Kidney (tissue), 14 donors: Measurements from ENCODE around the gene BLTP2. TPM values are rescaled to one million over a fixed set of nuclear protein-coding genes. Genes with fewer than 3 reads are reported as not detected.
"Not testable (repeated sequence)": the region's sequence is repeated elsewhere in the genome, so short reads cannot be mapped to it uniquely, and the experiment has no call there.

Experiments
- DNase-seq, 5 donors: peaks; one replicate each; pipeline ENCODE4 v3.0.0-alpha.2; 2013 to 2020
- FAIRE-seq: peaks from 2 replicates; lab custom pipeline; 2012; peaks lifted over from hg19 to GRCh38; lab: Jason Lieb, UNC
- H3K27ac ChIP-seq, 2 donors: one replicate each; pipeline ENCODE4 v1.7.0; 2013; ENCODE audit warnings: low read depth in 2 of 2, low read length in 2 of 2, inconsistent platforms in 1 of 2
- H3K27me3 ChIP-seq: one replicate; pipeline ENCODE4 v1.7.1; 2013; ENCODE audit warnings: low read length, inconsistent platforms; ENCODE audit not compliant: control insufficient read depth, insufficient read depth
- H3K36me3 ChIP-seq, 3 donors: one replicate each; pipeline versions ENCODE4 v1.7.0 to v1.7.1; 2013; ENCODE audit warnings: low read length in 3 of 3, control low read depth in 1 of 3, inconsistent platforms in 1 of 3; ENCODE audit not compliant: insufficient read depth in 3 of 3, control insufficient read depth in 2 of 3
- H3K4me1 ChIP-seq, 3 donors: one replicate each; pipeline versions ENCODE4 v1.7.0 to v1.7.1; 2013; ENCODE audit warnings: low read length in 3 of 3, inconsistent platforms in 1 of 3, low read depth in 1 of 3; ENCODE audit not compliant: control insufficient read depth in 2 of 3, insufficient read depth in 2 of 3
- H3K4me3 ChIP-seq, 3 donors: one replicate each; pipeline versions ENCODE4 v1.7.0 to v1.8.1; 2013; ENCODE audit warnings: low read length in 3 of 3, control low read depth in 1 of 3, inconsistent platforms in 1 of 3
- H3K9ac ChIP-seq, 3 donors: one replicate each; pipeline versions ENCODE4 v1.7.0 to v1.7.1; 2013; ENCODE audit warnings: low read length in 3 of 3, control low read depth in 1 of 3, inconsistent platforms in 1 of 3
- H3K9me3 ChIP-seq, 3 donors: one replicate each; pipeline versions ENCODE4 v1.7.0 to v1.7.1; 2013; ENCODE audit warnings: low read length in 3 of 3, control low read depth in 1 of 3, inconsistent platforms in 1 of 3; ENCODE audit not compliant: control insufficient read depth in 2 of 3, insufficient read depth in 1 of 3
- intact Hi-C: fragments of 100-400 bp; cut with DNase I; formaldehyde crosslinking; loops from one replicate; pipeline ENCODE4 v1.11.1; 2022
- polyA plus RNA-seq: library from polyadenylated mRNA; stranded (reverse); fragments of 350-450 nt; fragmentation: Illumina TruSeq; extraction: RNeasy Lipid Tissue Mini Kit (QIAGEN cat#74804); gene quantifications from one replicate; pipeline ENCODE4 v1.2.3, GENCODE V29; 2014; ENCODE audit warnings: low read depth, low replicate concordance; ENCODE audit not compliant: insufficient read depth
- total RNA-seq: library from RNA; stranded (reverse); fragmentation: NEBNext Ultra II Directional; extraction: Animal tissue kit (Norgen Biotek cat#: 25700); gene quantifications from one replicate; pipeline ENCODE4 v1.2.1, GENCODE V29; 2021
- TF ChIP-seq, protein P1 (sequence below): IDR thresholded peaks from 3 replicates; pipeline ENCODE4 v1.5.1; 2012; ENCODE audit warnings: mild to moderate bottlenecking, moderate library complexity, borderline replicate concordance; ENCODE audit not compliant: insufficient read depth; ENCODE audit errors: extremely low read depth
- donor health status: control.
- donor health status: control.
- donor health status: control.
- donor health status: control.
- donor health status: control.
- donor health status: DM: yes; HTN: yes; CAD: no.
- donor health status: Normal renal cell carcinoma (clear cell type).

BLTP2 gene
- total and polyA plus RNA-seq, 2 donors from 2014 or later = 35.1 to 140 TPM

DNA sequence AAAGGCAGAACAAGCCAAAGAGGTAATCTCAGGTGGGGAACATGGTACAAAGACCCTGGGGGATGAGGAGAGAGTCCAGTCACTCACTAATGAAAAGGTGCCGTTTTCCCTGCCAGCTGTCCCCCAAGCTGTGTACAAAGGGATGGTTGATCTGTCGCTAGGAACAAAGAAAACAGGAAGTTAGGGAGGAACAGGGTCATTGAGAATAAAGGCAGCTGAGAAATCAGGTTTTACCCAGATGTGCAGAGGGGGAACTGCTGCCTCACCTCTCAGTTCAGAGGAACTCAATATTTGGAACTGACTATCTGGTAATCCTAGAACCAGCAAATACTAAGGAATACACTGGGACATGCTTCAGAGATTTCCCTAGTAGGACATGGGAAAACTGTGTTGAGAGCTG is 32.4 kb downstream of the BLTP2 start:
- no peak overlapping the region for H3K9ac ChIP-seq
- no peaks in the 10 kb centered on the region for H3K4me1 ChIP-seq
- H3K27me3 ChIP-seq = no peaks in the 10 kb centered on the region
- no peak overlapping the region for H3K4me3 ChIP-seq
- TF ChIP-seq, protein P1, sequence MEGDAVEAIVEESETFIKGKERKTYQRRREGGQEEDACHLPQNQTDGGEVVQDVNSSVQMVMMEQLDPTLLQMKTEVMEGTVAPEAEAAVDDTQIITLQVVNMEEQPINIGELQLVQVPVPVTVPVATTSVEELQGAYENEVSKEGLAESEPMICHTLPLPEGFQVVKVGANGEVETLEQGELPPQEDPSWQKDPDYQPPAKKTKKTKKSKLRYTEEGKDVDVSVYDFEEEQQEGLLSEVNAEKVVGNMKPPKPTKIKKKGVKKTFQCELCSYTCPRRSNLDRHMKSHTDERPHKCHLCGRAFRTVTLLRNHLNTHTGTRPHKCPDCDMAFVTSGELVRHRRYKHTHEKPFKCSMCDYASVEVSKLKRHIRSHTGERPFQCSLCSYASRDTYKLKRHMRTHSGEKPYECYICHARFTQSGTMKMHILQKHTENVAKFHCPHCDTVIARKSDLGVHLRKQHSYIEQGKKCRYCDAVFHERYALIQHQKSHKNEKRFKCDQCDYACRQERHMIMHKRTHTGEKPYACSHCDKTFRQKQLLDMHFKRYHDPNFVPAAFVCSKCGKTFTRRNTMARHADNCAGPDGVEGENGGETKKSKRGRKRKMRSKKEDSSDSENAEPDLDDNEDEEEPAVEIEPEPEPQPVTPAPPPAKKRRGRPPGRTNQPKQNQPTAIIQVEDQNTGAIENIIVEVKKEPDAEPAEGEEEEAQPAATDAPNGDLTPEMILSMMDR = no peak
- intact Hi-C loops = loop anchor here (10.0 kb wide), 1 partner anchor 118 kb away; no protein-coding TSS in a partner anchor
- H3K27ac ChIP-seq = no peak overlapping the region
- FAIRE-seq (no peak), DNase-seq (peak in 1 of 5 donors; percentile 9)
- peaks cover 8 to 28% (median 27%) of the 10 kb centered on the region in 3 donors for H3K36me3 ChIP-seq
- H3K9me3 ChIP-seq = no peaks in the 10 kb centered on the region

DNA sequence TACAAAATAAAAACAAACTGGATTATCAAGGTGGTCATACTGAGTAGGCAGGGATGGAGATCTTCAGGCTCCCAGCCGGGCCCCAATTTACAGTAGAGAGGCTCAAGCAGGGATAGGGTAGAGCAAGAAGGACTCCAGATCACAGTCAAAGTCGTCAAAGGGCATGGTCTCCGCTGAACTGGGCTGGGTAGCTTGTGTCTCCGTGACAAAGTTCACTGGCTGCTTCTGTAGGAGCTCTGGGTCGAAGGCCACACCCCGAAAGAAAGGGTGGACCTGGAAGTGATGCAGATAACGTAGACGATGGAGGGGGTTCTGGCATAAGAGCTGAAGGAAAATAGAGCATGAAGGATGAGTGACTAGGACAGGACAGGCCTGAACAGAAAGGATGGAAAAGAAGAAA is 34.6 kb downstream of the BLTP2 start:
- Histone ChIP-seq H3K4me1 (no peaks in the 10 kb centered on the region), H3K36me3 (peaks cover 0 to 10% (median 6%) of the 10 kb centered on the region in 3 donors), H3K4me3 (no peak overlapping the region), H3K9me3 (no peaks in the 10 kb centered on the region), H3K27ac (peak overlapping the region in 1 of 2 donors; percentile 23), H3K9ac (no peak overlapping the region), H3K27me3 (no peaks in the 10 kb centered on the region)
- FAIRE-seq (no peak), DNase-seq (no peak)
- intact Hi-C loops = loop anchor here (10.0 kb wide), 1 partner anchor 116 kb away; no protein-coding TSS in a partner anchor
- TF ChIP-seq, protein P1 = no peak

DNA sequence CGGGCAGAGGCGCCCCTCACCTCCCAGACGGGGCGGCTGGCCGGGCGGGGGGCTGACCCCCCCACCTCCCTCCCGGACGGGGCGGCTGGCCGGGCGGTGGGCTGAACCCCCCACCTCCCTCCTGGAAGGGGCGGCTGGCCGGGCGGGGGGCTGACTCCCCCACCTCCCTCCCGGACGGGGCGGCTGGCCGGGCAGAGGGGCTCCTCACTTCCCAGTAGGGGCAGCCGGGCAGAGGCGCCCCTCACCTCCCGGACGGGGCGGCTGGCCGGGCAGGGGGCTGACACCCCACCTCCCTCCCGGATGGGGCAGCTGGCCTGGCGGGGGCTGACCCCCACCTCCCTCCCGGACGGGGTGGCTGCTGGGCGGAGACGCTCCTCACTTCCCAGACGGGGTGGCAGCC is 40.9 kb downstream of the BLTP2 start:
- H3K36me3 ChIP-seq, FAIRE-seq, H3K27ac ChIP-seq, H3K4me1 ChIP-seq, H3K27me3 ChIP-seq, intact Hi-C loops, H3K9ac ChIP-seq, H3K4me3 ChIP-seq, H3K9me3 ChIP-seq, DNase-seq: not testable (repeated sequence)

DNA sequence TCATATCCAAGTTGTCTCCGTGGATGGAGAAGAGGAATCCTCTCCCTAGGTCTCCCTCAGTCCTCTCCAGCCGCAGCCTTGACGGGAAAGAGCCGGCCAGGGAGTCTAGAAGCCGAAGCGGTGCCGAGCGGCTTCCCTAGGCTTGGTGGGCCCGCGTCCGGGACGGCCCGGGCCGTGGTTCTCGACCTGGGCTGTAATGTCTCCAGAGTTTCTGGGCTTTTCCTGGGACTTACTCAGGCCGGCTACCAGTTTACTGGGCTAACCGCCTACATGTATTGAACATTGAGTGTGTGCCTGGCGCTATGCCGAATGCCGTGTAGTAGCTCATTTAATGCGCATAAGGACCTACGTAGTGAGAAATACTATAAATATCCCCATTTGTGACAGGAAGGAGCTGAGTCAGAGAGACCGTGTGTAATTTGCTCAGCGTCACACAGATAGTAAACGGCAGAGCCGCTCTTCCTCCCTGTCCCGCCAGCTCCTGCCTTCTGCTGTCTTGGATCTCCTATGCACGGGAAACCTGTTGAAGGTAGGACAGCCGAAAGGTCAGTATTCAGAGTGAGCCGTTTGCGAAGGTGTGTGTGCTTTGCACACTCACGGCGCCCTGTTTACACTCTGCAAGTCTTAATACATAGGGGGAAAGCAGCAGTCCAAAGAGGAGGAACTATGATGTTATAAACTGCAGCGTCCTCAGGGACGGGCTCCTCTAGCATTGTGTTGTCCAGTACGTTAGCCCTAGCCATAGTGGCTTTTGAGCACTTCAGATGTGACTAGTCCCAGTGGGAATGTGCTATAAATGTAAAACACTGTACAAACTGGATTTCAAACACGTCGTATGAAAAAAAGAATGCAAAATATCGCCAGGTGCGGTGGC is 45.4 kb downstream of the BLTP2 start:
- Histone ChIP-seq H3K36me3 (no peaks in the 10 kb centered on the region), H3K9ac (peak overlapping the region; percentile 81 to 94 (median 86)), H3K4me3 (peak overlapping the region; percentile 78 to 90 (median 81)), H3K27ac (peak overlapping the region; percentile 91 to 96), H3K9me3 (no peaks in the 10 kb centered on the region), H3K4me1 (peaks cover 0 to 12% (median 10%) of the 10 kb centered on the region in 3 donors), H3K27me3 (no peaks in the 10 kb centered on the region)
- FAIRE-seq (no peak), DNase-seq (peak in 2 of 5 donors; percentile 49 to 69)
- TF ChIP-seq, protein P1 = no peak
- intact Hi-C loops = no loop called here
